Ammon's horn (tissue), 1 donor: Measurements from ENCODE around the gene FOXJ3.
"Not testable (repeated sequence)": the region's sequence is repeated elsewhere in the genome, so short reads cannot be mapped to it uniquely, and the experiment has no call there.

Experiments used
- DNase-seq: peaks from one replicate; pipeline ENCODE4 v3.0.0-alpha.2; 2016; ENCODE audit warnings: low spot score

The FOXJ3 gene

DNA sequence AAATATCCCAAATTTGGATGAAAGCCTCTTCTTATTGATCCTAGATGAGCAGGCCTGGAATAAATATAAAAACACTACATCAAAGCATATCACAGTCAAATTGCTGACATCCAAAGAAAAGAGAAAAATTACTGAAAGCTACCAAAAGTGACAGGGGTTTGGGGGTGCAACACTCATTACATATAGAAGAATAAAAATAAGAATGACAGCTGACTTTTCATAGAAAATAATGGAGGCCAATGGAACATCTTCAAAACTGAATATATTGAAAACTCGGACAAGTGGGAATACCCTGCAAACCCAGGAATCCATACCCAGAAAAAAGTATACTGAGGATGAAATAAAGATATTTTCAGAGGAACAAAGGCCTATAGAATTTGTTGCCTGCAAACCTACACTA is 84.0 kb downstream of the FOXJ3 start:
- DNase-seq: no peak

DNA sequence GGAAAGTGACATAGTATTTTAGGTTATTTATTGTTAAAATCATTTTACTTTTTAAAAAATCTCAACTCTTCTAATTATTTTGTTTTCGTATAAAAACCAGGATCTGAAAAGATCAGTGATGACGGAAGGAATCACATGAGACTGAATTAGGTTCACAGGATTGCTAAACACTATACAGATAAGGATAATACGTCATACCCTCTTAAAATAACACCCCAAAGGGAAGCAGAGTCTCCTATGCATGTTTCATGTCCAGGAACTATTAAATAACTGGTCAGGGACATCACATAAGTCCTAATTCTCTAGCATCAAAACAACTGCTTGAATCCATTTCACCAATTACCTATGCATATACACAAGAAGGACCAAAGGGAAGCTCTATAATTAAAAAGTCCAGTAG is 84.9 kb downstream of the FOXJ3 start:
- no peak for DNase-seq

DNA sequence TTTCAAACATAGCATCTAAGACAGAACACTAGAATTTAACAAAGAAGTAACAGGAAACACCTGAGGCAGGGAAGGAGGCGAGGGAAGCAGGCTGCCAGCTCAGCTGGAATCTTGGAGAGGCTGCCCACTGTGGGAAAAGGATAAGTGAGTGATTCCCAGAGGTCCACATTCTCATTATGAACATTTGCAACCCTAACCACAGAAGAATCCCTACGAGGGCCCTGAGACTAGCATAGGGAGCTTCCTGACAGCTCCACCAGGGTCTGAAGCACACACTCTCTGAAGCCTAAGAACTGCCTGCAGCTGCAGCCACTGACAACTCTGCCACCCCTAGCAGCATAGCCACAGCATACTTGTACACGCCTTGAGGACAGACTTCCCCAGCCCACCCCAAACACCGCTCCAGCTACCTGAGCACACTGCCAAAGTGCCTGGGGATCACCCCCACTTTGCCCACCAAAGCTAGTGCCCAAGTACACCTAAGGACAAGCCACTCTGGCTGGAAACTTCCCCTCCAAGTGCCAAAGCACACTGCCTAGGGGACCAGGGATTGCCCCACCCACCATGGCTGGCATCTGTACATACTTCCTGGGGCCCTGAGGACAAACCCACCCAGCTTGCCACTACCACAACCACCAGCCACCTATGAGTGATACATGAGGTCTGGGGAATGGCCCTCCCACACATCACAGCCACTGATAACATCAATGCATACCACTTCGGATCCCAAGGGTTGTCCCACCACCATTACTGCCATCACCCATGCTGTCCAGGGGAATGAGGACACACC is 93.9 kb downstream of the FOXJ3 start:
- no peak for DNase-seq

DNA sequence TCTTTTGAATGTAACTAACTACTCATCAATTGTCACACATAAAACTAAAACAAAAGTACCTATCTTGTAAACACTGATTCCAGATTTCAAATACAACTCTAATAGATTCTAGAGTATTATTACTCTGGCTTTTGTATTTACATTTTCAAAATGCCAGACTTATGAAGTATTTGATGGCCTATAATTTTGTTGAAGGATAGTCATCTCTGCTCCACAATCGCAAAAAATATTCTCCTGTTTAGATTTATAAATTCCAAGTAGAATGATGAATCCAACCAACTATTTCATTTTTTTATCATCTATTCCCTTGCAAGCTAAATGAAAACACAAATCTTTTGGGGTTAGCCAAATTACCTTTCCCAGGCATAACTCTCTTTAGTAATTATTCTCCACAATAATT is 95.5 kb downstream of the FOXJ3 start:
- no peak for DNase-seq

DNA sequence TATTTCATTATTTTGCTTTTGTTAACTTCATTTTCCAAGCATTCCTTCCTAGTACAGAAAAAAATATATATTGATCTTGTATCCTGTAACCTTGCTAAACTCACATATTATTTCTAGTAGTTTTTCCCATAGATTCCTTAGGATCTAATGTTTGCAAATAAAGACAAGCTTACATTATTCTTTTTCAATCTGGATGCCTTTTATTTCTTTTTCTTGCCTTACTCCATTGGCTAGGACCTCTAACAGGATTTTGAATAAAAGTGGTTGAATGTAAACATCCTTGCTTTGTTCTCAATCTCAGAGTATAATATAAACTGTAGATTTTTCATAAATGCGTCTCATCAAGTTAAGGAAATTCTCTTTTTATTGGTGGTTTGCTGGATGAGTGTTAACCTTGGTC is 96.0 kb downstream of the FOXJ3 start:
- no peak for DNase-seq

DNA sequence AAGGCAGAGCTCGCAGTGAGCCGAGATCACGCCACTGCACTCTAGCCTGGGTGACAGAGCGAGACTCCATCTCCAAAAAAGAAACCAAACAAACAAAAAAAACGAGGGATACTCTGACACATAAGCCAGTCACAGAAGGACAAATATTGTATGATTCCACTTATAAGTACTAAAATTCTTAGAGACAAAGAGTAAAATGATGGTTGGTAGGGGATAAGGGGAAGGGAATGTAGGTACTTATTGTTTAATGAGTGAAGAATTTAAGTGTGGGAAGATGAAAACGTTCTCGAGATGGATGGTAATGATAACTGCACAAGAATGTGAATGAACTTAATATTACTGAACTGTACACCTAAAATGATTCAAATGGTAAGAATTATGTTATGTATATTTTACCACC is 103.8 kb downstream of the FOXJ3 start:
- DNase-seq: no peak

DNA sequence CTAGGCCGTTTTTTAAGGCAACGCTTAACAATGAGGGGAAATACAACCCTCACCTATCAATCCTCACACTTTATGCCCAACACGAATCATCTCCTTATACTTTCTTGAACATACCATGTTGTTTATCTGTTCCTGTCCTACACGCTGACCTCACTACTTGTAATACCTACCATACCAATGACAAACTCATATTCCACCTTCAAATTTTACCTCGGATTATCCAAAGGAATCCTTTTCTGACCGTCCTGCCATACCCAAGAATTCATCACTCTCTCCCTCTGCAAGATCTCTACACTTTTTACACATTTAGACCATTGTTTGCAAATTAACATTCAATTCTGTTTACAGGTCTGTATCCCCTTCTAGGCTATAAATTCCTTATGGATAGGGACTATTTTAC is 106.1 kb downstream of the FOXJ3 start:
- DNase-seq: no peak

DNA sequence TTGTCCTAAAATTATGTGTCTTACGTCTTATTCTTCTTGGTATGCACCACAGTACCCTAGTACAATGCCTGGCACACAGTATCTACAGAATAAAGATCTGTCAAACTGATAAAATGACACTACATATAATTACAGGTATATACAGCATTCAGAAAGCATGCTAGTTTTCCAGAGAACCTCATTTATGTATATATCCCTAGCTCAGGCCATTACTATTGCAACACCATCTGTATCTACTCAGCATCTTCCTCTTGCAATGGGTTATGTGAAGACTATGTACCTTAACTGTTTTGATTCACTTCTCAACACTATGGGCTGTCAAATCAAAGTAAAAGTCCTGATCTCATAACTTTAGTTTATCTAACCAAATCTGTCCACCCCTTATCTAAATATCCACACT is 112.0 kb downstream of the FOXJ3 start:
- DNase-seq: no peak

DNA sequence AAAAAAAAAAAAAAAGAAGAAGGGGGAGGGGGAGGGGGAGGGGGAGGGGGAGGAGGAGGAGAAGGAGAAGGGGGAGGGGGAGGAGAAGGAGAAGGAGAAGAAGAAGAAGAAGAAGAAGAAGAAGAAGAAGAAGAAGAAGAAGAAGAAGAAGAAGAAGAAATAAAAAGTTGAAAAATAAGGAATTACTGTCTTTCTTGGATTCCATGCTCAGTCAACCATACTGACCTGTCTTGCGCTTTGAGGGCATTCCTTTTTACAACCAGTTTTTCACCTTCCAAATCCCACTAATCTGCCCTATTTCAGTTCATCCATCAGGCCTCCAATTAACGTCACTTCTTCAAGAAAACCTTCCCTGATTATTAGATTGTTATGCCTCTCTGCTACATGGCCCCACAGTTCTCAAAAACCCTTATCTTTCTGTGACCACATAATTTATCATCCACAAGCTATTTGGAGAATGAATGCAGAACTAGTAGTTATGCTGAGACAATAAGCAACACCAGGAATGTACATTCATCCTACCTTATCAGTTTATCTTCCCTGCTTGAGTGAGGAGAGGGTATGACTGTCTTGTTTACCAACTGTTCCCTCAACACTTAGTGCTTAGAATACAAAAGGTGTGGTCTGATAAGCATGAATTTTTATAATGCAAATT is 113.0 kb downstream of the FOXJ3 start:
- DNase-seq: no peak

DNA sequence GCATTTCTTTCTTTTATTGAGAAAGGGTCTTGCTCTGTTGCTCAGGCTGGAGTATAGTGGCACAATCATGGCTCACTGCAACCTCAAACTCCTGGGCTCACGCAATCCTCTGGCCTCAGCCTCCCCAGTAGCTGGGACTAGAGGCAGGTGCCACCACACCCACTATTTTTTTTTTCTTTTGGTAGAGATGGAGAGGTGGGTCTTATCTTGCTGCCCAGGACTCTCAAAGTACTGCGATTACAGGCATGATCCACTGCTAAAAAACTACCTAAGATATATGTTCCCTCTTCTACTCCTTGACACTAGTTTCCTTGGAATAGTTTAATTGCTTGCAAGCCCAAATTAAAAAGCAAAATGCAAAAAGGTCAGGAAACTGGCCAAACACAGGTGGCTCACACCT is 113.6 kb downstream of the FOXJ3 start:
- no peak for DNase-seq

DNA sequence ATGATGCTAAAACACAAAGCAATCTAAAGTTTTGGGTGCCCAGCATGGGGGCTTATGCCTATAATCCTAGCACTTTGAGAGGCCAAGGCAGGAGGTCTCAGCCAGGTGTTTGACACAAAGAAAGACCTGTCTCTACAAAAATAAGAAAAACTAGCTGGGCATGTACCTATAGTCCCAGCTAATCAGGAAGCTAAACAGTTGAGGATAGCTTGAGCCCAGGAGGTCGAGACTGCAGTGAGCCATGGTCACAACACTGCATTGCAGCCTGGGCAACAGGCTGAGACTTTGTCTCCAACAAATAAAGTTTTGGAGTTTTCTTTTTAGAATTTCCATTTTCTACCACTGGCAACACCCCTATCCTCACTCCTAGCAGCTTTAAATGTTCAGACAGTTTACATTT is 115.4 kb downstream of the FOXJ3 start:
- no peak for DNase-seq

DNA sequence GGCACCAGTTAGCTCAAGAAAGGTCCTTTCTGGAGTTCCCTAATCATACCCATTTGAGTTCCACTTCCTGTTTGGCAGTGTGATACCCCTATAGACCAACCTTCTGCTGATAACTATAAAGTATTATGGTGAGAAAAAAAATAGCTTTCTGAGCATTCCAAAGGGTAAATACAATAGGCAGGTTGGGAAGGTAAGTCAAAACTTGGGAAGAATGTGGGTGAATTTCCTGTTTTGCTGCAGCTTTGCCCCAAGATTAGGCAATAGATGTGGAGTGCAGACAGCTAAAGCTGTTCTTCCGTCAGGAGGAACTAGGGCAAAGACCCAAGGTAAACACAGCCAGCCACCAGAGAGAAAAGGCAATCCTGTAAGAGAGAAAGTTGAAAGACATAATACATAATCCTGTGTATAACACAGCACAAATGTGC is 120.6 kb downstream of the FOXJ3 start:
- DNase-seq: peak; percentile 8

DNA sequence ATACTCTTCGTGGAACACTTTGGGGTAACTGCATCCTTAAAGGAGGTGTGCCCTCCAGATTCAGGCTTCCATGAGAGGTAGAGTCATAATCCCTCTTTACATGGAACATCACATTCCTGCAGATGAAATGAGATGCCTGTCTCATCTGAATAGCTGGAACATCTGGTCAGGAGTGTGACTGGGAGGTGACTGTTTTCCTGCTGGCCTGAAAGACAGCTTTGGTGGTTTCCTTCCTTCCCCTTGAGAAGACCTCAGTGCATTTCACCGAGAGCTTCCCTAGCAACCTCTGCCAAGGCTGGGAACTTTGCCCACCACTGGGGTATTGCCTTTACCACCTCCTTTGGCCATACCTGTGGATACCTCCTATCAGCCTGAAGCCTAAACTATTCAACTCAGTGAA is 123.8 kb downstream of the FOXJ3 start:
- no peak for DNase-seq

DNA sequence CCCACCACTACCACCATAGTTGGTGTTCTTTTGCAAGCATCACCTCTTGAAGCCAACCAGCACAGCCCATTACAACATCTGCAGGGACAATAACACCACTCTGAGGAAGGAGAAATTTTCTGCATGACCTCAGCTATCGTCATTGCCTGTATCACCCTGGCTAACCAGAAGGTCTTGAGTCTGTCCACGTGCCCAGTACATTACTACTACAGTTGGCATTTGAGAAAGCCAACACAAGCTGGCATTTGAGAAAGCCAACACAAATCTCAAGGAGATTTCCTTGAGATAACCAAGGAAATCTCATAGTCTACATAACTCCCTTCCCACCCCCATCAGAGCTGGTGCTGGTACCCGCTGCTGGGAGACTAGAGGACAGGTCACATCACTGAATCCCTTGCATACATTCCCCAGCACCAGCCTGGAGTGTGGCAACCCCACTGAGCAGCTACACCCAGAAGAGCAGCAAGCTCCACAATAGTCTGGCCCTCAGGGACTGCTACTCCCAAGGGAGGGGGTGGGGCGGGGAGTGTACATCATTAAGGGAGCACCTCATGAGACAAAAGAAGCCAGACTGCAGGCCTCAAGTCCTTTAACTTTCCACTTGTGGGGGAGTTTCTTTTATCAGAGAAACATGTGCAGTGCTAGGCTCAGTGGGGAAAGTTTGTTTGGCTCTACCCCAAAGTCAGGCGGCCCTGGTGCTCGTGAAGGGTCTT is 124.5 kb downstream of the FOXJ3 start:
- no peak for DNase-seq

DNA sequence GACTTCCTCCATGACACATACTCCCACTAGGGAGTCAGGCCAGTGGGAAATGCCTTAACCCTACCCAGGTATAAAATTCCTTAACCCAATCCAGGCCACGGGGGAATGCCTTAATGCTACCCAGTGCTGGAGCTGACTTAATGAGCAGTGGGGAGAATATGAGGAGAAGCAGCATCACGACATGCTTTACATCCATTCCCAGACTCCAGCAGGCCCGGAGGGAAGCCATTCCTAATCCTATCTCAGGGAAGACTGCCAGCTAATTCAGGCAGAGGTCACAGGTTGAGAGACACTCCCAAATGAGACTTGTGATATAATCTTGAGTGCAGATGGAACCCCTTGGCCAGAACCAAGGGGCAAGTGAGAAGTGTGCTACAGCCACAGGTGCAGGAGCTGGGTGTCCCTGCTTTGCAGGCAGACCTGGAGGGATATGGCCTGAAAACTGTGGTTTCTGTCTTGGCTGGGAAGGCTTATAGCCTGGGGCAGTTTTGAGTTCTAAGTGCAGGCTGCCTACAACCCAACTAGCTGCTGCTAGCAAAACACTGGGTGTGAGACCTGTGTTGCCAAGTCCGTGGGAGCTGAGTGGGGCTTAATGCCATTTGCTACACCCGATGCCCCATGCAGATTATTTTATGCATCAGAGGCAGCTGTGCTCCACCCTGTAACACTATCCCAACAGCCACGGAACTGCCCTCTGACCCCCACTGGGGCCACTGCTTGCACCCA is 125.3 kb downstream of the FOXJ3 start:
- DNase-seq: no peak

DNA sequence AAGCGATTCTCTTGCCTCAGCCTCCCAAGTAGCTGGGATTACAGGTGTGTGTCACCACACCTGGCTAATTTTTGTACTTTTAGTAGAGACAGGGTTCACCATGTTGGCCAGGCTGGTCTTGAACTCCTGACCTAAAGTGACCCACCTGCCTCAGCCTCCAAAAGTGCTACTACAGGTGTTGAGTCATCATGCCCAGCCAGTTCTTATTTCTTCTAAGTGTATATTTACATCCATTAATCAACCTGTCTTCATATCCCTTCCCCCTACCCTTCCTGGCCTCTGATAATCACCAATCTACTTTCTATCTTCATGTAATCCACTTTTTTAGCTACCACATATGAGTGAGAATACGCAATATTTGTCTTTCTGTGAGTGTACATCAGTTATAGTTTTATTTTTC is 128.1 kb downstream of the FOXJ3 start:
- not testable (repeated sequence) for DNase-seq

DNA sequence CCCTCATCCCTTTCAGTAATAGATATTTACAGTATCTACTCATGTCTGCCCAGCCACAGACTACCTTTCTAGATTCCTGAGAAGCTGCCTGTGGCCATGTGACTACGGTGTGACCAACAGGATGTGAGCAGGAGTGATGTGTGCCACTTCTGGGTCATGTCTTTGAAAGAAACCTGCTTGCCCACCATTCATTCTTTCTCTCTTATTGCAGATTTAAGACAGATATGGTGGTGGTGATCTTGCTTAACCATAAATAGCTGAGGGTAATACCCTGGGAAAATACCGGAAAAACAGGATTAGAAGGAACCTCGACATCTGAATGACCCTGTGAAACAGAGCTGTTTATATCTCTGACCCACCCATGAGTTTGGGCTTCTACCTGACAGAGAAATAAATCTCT is 128.9 kb downstream of the FOXJ3 start:
- DNase-seq: no peak

DNA sequence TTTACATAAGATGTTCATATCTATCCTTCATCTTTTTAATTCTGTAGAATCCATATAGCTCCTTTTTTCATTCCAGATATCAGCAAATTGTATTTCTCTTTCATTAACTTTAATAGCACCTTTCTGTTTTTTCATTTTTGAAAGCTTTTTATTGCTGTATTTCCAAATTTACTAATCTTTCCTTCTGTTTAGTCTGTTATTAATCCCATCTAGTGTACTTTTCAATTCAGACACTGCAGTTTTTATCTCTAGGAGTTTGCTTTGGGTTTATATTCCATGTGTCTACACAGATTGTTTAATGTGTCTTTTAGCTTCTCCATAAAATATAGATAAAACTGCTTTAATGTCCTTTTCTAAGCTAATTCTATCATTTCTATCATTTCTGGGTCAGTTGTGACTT is 133.0 kb downstream of the FOXJ3 start:
- DNase-seq: no peak

DNA sequence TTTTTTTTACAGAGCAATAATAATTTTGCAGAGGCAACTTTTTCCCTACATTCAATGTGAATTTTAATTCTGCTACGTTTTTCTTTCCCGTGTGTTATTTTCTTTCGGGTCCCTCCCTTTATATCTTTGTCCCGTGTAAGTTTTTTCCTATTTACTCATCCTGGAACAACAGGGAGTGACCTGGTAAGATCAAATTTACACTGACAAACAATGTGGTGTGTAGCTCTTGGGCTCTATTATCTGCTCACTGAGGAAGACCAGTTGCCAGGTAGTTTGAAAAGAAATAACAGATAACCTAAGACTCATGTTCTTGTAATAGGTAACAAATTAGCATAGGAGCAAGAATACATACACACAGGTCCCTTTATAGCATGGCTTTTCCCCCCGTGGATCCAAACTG is 136.8 kb downstream of the FOXJ3 start:
- DNase-seq: no peak

DNA sequence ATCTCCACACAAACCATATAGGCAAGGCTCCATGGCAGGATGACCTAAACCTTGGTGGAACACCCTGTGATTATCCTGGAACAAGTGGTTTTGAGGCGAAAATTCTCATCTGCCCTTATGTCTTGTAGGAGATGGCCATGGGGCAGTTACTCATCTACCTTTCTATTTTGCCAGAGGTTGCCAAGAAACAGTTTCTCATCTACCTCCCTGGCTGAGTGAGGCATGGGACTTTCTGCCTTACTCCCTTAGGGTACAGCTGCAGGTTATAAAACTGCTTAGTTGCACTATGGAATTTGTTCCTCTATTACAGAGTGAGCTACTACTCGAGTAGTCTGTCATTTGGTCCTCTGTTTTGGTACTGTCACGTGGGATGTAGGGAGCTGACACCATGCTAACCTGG is 139.2 kb downstream of the FOXJ3 start:
- no peak for DNase-seq

DNA sequence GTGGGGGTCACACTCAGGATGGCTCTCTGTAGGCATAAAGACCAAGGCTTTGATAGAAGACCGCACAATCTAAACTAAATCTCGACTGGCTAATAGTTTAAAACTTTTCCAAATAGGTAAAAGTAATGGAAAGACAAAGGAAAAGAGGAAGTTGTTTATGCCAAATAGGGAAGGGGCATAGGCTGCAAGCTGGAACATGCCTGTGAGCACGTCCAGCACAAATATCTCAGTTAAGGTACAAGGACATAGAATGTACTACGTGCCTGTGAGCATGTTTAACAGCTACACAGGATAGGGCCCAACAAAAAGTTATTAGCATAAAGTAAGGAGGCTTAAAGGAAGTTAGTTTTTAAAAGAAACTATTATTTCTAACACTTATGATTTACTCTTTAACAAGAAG is 142.9 kb downstream of the FOXJ3 start:
- DNase-seq: no peak

DNA sequence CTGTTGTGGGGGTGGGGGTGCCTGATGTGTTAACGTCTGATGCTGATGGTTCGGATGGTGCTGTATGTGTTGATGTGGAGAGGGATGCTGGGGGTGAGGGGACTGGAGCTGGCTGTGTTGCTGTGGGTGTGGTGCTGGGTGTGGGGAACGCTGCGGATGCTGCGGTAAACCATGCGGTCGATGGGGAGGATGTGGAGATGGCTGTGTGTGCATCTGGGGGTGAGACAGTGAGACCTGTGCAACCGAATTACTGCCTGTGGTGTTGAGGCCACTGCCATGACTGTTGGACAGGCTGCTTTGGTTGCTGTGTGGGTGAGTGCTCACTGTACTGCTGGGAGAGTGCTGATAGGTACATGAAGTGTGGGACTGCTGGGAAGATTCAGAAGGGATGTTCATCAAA is 143.7 kb downstream of the FOXJ3 start:
- no peak for DNase-seq
